Uterus (tissue), 2 donors: ENCODE data around the gene CYP27C1.
"Not testable (repeated sequence)": the region's sequence is repeated elsewhere in the genome, so short reads cannot be mapped to it uniquely, and the experiment has no call there.

ENCODE experiments used
- POLR2A ChIP-seq, 2 donors: fragments of 450-650 bp; IDR thresholded peaks; one replicate each; pipeline ENCODE4 v1.6.1; 2016; ENCODE audit warnings: antibody characterized with exemption in 2 of 2, mild to moderate bottlenecking in 1 of 2, moderate library complexity in 1 of 2
- TF ChIP-seq, protein P1 (sequence below), 4 experiments: fragments of 200-600 bp in 2 of 4; fragments of 450-650 bp in 2 of 4; sonication (generic) in 2 of 4; IDR thresholded peaks; one replicate each; pipeline ENCODE4 v1.5.1; 2016 to 2019; ENCODE audit warnings: antibody characterized with exemption in 4 of 4, mild to moderate bottlenecking in 2 of 4, moderate library complexity in 1 of 4

DNA sequence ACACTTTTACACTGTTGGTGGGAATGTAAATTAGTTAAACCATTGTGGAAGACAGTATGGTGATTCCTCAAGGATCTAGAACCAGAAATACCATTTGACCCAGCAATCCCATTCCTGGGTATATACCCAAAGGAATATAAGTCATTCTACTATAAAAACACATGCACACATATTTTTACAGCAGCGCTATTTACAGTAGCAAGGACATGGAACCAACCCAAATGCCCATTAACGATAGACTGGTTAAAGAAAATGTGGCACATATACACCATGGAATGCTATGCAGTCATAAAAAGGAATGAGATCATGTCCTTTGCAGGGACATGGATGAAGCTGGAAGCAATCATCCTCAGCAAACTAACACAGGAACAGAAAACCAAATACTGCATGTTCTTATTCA is 5.9 kb downstream of the CYP27C1 start:
- not testable (repeated sequence) for TF ChIP-seq POLR2A (IDR thresholded peaks at IDR 0.05)
- TF ChIP-seq, protein P1, sequence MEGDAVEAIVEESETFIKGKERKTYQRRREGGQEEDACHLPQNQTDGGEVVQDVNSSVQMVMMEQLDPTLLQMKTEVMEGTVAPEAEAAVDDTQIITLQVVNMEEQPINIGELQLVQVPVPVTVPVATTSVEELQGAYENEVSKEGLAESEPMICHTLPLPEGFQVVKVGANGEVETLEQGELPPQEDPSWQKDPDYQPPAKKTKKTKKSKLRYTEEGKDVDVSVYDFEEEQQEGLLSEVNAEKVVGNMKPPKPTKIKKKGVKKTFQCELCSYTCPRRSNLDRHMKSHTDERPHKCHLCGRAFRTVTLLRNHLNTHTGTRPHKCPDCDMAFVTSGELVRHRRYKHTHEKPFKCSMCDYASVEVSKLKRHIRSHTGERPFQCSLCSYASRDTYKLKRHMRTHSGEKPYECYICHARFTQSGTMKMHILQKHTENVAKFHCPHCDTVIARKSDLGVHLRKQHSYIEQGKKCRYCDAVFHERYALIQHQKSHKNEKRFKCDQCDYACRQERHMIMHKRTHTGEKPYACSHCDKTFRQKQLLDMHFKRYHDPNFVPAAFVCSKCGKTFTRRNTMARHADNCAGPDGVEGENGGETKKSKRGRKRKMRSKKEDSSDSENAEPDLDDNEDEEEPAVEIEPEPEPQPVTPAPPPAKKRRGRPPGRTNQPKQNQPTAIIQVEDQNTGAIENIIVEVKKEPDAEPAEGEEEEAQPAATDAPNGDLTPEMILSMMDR (IDR thresholded peaks at IDR 0.05): not testable (repeated sequence)
